Subcutaneous abdominal adipose tissue (tissue), 5 donors: ENCODE measurements around the gene WWOX.
"Not testable (repeated sequence)": the region's sequence is repeated elsewhere in the genome, so short reads cannot be mapped to it uniquely, and the experiment has no call there.

Experiments used
- H3K27ac ChIP-seq: one replicate; pipeline ENCODE4 v1.7.0; 2013; ENCODE audit warnings: low read depth, mild to moderate bottlenecking, inconsistent platforms, low read length, moderate library complexity
- H3K27me3 ChIP-seq, 5 donors: one replicate each; pipeline ENCODE4 v1.7.0; 2013; ENCODE audit warnings: low read length in 5 of 5, inconsistent platforms in 1 of 5; ENCODE audit not compliant: control insufficient read depth in 5 of 5, insufficient read depth in 4 of 5
- H3K36me3 ChIP-seq, 5 donors: one replicate each; pipeline ENCODE4 v1.7.0; 2013; ENCODE audit warnings: low read length in 5 of 5; ENCODE audit not compliant: control insufficient read depth in 5 of 5, insufficient read depth in 5 of 5
- H3K4me1 ChIP-seq, 5 donors: one replicate each; pipeline ENCODE4 v1.7.0; 2013; ENCODE audit warnings: low read length in 5 of 5, mild to moderate bottlenecking in 3 of 5, moderate library complexity in 1 of 5; ENCODE audit not compliant: control insufficient read depth in 5 of 5, insufficient read depth in 5 of 5
- H3K4me3 ChIP-seq, 5 donors: one replicate each; pipeline ENCODE4 v1.7.0; 2013; ENCODE audit warnings: low read length in 5 of 5, low read depth in 1 of 5
- H3K9ac ChIP-seq, 5 donors: one replicate each; pipeline ENCODE4 v1.7.0; 2013; ENCODE audit warnings: low read length in 5 of 5, mild to moderate bottlenecking in 4 of 5, moderate library complexity in 3 of 5
- H3K9me3 ChIP-seq, 5 donors: one replicate each; pipeline ENCODE4 v1.7.0; 2013; ENCODE audit warnings: low read length in 5 of 5; ENCODE audit not compliant: control insufficient read depth in 5 of 5
- donor health status: healthy.
- donor health status: healthy.
- donor health status: healthy.
- donor health status: healthy.
- donor health status: healthy.

The WWOX gene

GRCh38 chr16:78099271-78100111, at the start of gene WWOX:
Gene WWOX, plus strand, starts transcription at chr16:78099654.
- H3K9me3 ChIP-seq = peaks cover 0 to 4% (median 0%) of the 10 kb centered on the region in 5 donors
- no peaks in the 10 kb centered on the region for H3K27me3 ChIP-seq
- H3K4me3 ChIP-seq = peak within 1 kb of the TSS; percentile 72 to 100 (median 96)
- H3K36me3 ChIP-seq = no peaks in the 10 kb centered on the region
- H3K4me1 ChIP-seq = peaks cover 0 to 30% (median 23%) of the 10 kb centered on the region in 5 donors
- peak within 1 kb of the TSS; percentile 26 to 94 (median 89) for H3K9ac ChIP-seq
- peak within 1 kb of the TSS; percentile 78 for H3K27ac ChIP-seq

DNA sequence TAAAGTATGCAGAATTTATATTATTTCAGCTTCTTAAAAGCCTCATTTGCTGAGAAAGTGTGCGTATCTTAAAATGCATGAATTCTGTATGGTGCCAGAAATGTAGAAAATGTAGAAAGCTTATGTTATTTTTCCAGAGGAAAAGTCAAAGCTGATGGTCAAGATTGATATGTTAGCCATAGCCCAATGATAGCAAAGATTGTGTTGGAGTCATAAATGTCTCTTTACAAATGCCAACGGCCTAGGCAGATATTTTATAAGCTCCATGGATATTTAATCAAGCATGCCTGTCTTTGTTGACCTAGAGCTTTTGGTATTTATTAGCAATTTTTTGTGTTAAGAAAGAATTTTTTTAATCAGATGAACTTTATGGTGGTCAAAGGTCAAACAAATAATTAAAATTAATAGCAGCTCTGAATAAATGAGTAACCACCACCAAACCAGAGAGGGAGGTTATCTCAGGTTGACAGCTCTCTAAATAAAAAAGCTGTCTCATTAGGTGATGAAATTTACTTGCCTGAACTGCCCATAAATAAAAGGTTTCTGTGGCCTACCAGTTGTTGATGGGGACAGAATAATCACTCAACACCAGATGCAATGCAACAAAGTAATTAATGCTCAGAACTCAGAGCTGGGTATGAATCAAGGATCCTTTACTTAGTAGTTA, 48.6 kb upstream of the WWOX start:
- H3K9me3 ChIP-seq = no peaks in the 10 kb centered on the region
- H3K36me3 ChIP-seq = no peaks in the 10 kb centered on the region
- no peak overlapping the region for H3K4me3 ChIP-seq
- H3K4me1 ChIP-seq = peaks cover 0 to 4% (median under 1%) of the 10 kb centered on the region in 5 donors
- peaks cover 0 to 7% (median 0%) of the 10 kb centered on the region in 5 donors for H3K27me3 ChIP-seq
- no peak overlapping the region for H3K9ac ChIP-seq
- H3K27ac ChIP-seq = no peak overlapping the region

DNA sequence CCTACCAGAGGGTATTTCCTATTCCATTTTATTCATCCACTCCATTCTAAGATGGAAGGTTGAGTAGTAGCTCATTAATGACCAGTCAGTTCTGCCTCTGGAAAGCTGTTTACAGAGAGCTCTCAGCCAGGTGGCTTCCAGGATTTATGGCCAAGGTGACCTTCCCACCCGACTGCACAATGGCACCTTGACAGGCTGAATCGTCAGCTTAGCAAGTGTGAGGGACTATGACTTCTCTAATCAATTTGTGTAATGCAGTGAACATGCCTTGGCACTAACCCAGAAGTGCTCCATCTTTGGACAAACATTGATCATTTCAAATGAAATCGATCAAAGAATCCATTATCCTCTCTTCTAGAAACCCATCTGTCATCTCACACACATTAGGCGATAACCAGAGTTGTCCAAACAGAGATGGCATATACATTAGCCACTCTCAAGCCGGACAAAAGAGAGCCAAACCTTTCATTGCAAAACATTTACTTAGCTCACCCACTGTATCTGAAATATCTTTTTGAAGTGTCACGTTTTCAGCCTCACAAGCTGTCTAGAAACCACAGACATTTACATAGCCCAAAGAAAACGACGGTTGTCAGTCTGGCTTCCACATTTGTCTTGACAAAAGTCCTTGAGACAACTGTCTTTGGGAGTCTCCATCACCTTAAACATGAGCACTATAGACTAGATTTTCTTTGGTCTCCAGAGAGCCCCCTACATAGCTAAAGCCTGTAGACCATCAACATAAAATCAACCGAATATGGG, 41.5 kb upstream of the WWOX start:
- Histone ChIP-seq H3K27ac (no peak overlapping the region), H3K9ac (no peak overlapping the region), H3K9me3 (no peaks in the 10 kb centered on the region), H3K4me3 (no peak overlapping the region), H3K4me1 (no peaks in the 10 kb centered on the region), H3K27me3 (peaks cover 0 to 3% (median 0%) of the 10 kb centered on the region in 5 donors), H3K36me3 (no peaks in the 10 kb centered on the region)

DNA sequence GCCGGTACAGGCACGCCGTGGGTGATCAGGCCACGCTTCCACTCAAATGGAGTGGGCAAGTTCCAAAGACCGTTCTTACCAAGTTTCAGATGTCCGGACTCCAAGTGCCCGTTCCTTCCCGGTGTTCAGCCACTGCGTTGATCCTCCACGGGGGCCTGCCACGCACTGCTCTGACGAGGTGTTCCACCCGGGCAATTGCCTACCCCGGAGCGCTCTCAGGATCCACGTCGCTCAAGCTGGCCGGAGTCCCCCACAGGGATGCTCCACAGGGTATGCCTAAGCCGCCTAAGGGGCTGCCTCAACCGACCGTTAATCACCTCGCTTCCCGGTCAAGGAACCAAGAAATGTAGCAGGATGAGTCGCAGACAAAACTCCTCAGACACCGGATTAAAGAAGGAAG, 39.6 kb upstream of the WWOX start:
- not testable (repeated sequence) for H3K9me3 ChIP-seq, H3K4me1 ChIP-seq, H3K4me3 ChIP-seq, H3K27me3 ChIP-seq, H3K9ac ChIP-seq, H3K36me3 ChIP-seq, H3K27ac ChIP-seq

- H3K27me3 ChIP-seq = peaks cover 0 to 3% (median 0%) of the 10 kb centered on the region in 5 donors
- H3K9ac ChIP-seq = no peak overlapping the region
- H3K27ac ChIP-seq = no peak overlapping the region
- H3K4me1 ChIP-seq = no peaks in the 10 kb centered on the region
- H3K4me3 ChIP-seq = no peak overlapping the region
- H3K36me3 ChIP-seq = no peaks in the 10 kb centered on the region
- no peaks in the 10 kb centered on the region for H3K9me3 ChIP-seq
These were observed 39.2 kb upstream of the WWOX start for GRCh38 chr16:78060295-78060694.

DNA sequence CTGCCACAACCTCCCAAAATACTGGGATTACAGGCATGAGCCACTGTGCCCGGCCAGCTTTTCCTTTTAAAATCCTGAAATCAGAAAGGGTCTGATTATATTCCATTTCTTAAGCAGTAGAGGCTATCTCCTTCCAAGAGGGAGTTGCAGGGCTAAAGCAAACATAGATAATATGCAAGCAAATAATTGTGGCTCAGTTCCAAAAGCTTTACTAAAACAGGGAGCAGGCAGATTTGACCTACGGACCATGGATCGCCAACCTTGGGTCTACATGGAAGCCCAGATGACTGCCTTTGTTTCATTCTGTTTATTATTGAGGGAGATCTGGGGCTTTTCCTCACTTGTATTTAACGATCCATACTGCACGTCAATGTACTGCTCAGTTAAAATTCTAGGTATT, 38.6 kb upstream of the WWOX start:
- Histone ChIP-seq H3K4me3 (no peak overlapping the region), H3K27me3 (peaks cover 0 to 3% (median 0%) of the 10 kb centered on the region in 5 donors), H3K4me1 (no peaks in the 10 kb centered on the region), H3K36me3 (no peaks in the 10 kb centered on the region), H3K9me3 (no peaks in the 10 kb centered on the region), H3K27ac (no peak overlapping the region), H3K9ac (no peak overlapping the region)

- Histone ChIP-seq H3K27ac (no peak overlapping the region), H3K9me3 (peaks cover 0 to 2% (median 0%) of the 10 kb centered on the region in 5 donors), H3K4me3 (no peak overlapping the region), H3K9ac (no peak overlapping the region), H3K36me3 (no peaks in the 10 kb centered on the region), H3K27me3 (no peaks in the 10 kb centered on the region), H3K4me1 (no peaks in the 10 kb centered on the region)
These were observed 34.1 kb upstream of the WWOX start for GRCh38 chr16:78065319-78065718.

- Histone ChIP-seq H3K36me3 (no peaks in the 10 kb centered on the region), H3K9ac (no peak overlapping the region), H3K9me3 (peaks cover 0 to 2% (median 0%) of the 10 kb centered on the region in 5 donors), H3K27me3 (peaks cover 0 to 6% (median 0%) of the 10 kb centered on the region in 5 donors), H3K4me3 (no peak overlapping the region), H3K4me1 (no peaks in the 10 kb centered on the region), H3K27ac (no peak overlapping the region)
These were observed 29.5 kb upstream of the WWOX start for GRCh38 chr16:78069913-78070312.

DNA sequence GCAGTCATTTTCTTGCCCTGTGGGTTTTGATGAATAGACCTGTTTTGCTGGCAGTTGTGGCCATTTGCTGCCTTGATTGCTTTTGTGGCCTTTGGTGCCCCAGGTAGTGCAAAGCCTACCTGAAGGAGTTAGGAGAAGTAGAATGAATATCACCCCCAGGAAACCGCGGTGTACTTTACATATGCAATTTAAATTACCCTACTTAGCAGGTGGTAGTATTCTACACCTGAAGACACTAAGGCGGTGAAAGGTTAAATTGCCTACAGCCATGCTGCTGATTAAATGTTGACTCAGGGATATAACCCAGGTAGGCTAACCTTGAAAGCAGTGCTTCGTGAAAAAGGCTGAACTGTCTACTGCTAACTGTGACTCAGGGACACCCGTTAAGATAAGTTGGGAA, 27.2 kb upstream of the WWOX start:
- peaks cover 0 to 6% (median 0%) of the 10 kb centered on the region in 5 donors for H3K27me3 ChIP-seq
- H3K9me3 ChIP-seq = peaks cover 0 to 2% (median 0%) of the 10 kb centered on the region in 5 donors
- H3K9ac ChIP-seq = no peak overlapping the region
- no peaks in the 10 kb centered on the region for H3K4me1 ChIP-seq
- no peak overlapping the region for H3K4me3 ChIP-seq
- no peaks in the 10 kb centered on the region for H3K36me3 ChIP-seq
- no peak overlapping the region for H3K27ac ChIP-seq
